NT2/D1 (cell line): ENCODE results near the gene CEP104.

Experiments
- SUZ12 ChIP-seq: IDR thresholded peaks from 2 replicates; pipeline ENCODE4 v1.6.1; 2011; ENCODE audit not compliant: insufficient read length, insufficient read depth; ENCODE audit errors: extremely low read depth
- YY1 ChIP-seq: IDR thresholded peaks from 2 replicates; pipeline ENCODE4 v1.6.1; 2011; ENCODE audit not compliant: insufficient read length, insufficient read depth
- ZNF274 ChIP-seq: IDR thresholded peaks from 2 replicates; pipeline ENCODE4 v1.6.1; 2011; ENCODE audit warnings: mild to moderate bottlenecking, low read depth, low read length

DNA sequence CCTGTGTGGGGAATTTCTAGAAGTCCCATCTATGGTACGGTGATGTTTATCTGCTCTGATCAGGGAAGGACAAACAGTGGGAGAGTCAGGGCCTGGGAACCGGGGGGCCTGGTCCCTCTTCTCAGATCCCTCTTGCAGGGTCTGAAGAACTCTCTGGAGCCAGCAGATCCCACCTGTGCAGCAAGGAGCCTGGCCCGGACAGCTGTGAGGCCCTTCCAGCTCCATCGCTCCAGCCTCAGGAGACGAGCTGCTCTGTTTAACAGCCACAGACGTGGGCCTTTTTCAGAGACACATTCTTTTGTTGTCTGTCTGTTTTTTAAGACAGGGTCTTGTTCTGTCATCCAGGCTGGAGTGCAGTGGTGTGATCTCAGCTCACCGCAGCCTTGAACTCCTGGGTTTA, 28.6 kb upstream of the CEP104 start:
- TF ChIP-seq ZNF274 (no peak), SUZ12 (no peak), YY1 (no peak)
